ENCODE measurements around the gene SMIM31. TPM values are rescaled to one million over a fixed set of nuclear protein-coding genes. Genes with fewer than 3 reads are reported as not detected.

SMIM31 gene
- polyA plus RNA-seq, 3 donors: not detected

GRCh38 chr4:164731827-164732474, 22.0 kb upstream of the SMIM31 start:
- peak in 2 of 3 donors; percentile 9 to 11 for DNase-seq
- TF ChIP-seq CTCF (IDR thresholded peaks at IDR 0.05): peak; percentile 86

GRCh38 chr4:164734484-164734883, 19.4 kb upstream of the SMIM31 start:
- H3K4me3 Mint-ChIP-seq: no peak overlapping the region
- H3K9me3 ChIP-seq (replicated peaks in 1 of 2; ENCODE audit: control insufficient read depth in 1 of 2, insufficient read depth in 1 of 2, low read length in 2 of 2): no peaks in the 10 kb centered on the region
- no CpG with 5 or more reads among the region's 7 CpGs for WGBS (ENCODE audit: insufficient coverage)
- H4K20me1 ChIP-seq (ENCODE audit: insufficient read depth, low read length): no peaks in the 10 kb centered on the region
- no peak overlapping the region for H3K27ac Mint-ChIP-seq
- no peaks in the 10 kb centered on the region for H3K36me3 ChIP-seq (replicated peaks in 1 of 2; ENCODE audit: control insufficient read depth in 1 of 2, insufficient read depth in 2 of 2, low read length in 2 of 2)
- intact Hi-C loops (cut with micrococcal nuclease): no loop called here
- no peaks in the 10 kb centered on the region for H3K36me3 Mint-ChIP-seq
- no peak overlapping the region for H3K9ac ChIP-seq (ENCODE audit: insufficient read depth, low read length, poor library complexity, severe bottlenecking)
- H3K4me1 Mint-ChIP-seq: peaks cover 5% of the 10 kb centered on the region
- no peaks in the 10 kb centered on the region for H3K79me2 ChIP-seq (ENCODE audit: insufficient read depth, low read length)
- DNase-seq: peak in 2 of 3 donors; percentile 16 to 40
- peaks cover 0 to 5% (median 4%) of the 10 kb centered on the region in 3 donors for H3K27me3 Mint-ChIP-seq (ENCODE audit: low read depth in 3 of 3)
- no peak overlapping the region for H3K27ac ChIP-seq (ENCODE audit: low read depth in 1 of 2, low read length in 2 of 2)
- no peaks in the 10 kb centered on the region for H3K27me3 ChIP-seq (ENCODE audit: control insufficient read depth in 2 of 2, insufficient read depth in 2 of 2, low read length in 2 of 2)
- TF ChIP-seq CTCF (IDR thresholded peaks at IDR 0.05): no peak
- no peaks in the 10 kb centered on the region for H3K4me1 ChIP-seq (ENCODE audit: control insufficient read depth in 1 of 2, insufficient read depth in 2 of 2, low read length in 2 of 2)
- H3K4me2 ChIP-seq (replicated peaks; ENCODE audit: extremely low read depth, low read length, poor library complexity, severe bottlenecking): no peak overlapping the region
- no peak overlapping the region for H2AFZ ChIP-seq (ENCODE audit: insufficient read depth, low read depth, low read length, poor library complexity, severe bottlenecking)
- peaks cover under 1 to 9% (median 4%) of the 10 kb centered on the region in 7 donors for H3K9me3 Mint-ChIP-seq
- H3K4me3 ChIP-seq (replicated peaks in 1 of 3; ENCODE audit: low read depth in 2 of 3, low read length in 3 of 3): no peak overlapping the region

More at GRCh38 chr4:164731827-164732474, 22.0 kb upstream of the SMIM31 start:
- peaks cover 0 to 7% (median 4%) of the 10 kb centered on the region in 7 donors for H3K9me3 Mint-ChIP-seq
- Histone ChIP-seq H3K4me1 (ENCODE audit: control insufficient read depth in 1 of 2, insufficient read depth in 2 of 2, low read length in 2 of 2) (no peaks in the 10 kb centered on the region), H2AFZ (ENCODE audit: insufficient read depth, low read depth, low read length, poor library complexity, severe bottlenecking) (no peak overlapping the region), H3K4me2 (replicated peaks; ENCODE audit: extremely low read depth, low read length, poor library complexity, severe bottlenecking) (no peak overlapping the region), H3K9me3 (replicated peaks in 1 of 2; ENCODE audit: control insufficient read depth in 1 of 2, insufficient read depth in 1 of 2, low read length in 2 of 2) (no peaks in the 10 kb centered on the region), H3K36me3 (replicated peaks in 1 of 2; ENCODE audit: control insufficient read depth in 1 of 2, insufficient read depth in 2 of 2, low read length in 2 of 2) (no peaks in the 10 kb centered on the region), H3K4me3 (replicated peaks in 1 of 3; ENCODE audit: low read depth in 2 of 3, low read length in 3 of 3) (no peak overlapping the region), H3K27ac (ENCODE audit: low read depth in 1 of 2, low read length in 2 of 2) (no peak overlapping the region), H3K9ac (ENCODE audit: insufficient read depth, low read length, poor library complexity, severe bottlenecking) (no peak overlapping the region), H3K79me2 (ENCODE audit: insufficient read depth, low read length) (no peaks in the 10 kb centered on the region), H3K27me3 (ENCODE audit: control insufficient read depth in 2 of 2, insufficient read depth in 2 of 2, low read length in 2 of 2) (no peaks in the 10 kb centered on the region), H4K20me1 (ENCODE audit: insufficient read depth, low read length) (no peaks in the 10 kb centered on the region)
- H3K27ac Mint-ChIP-seq: no peak overlapping the region
- H3K36me3 Mint-ChIP-seq: no peaks in the 10 kb centered on the region
- H3K27me3 Mint-ChIP-seq (ENCODE audit: low read depth in 3 of 3): peaks cover 0 to 8% (median 7%) of the 10 kb centered on the region in 3 donors
- H3K4me1 Mint-ChIP-seq: peaks cover 5% of the 10 kb centered on the region
- WGBS (ENCODE audit: insufficient coverage): 0% methylated on average over 1 of the region's 5 CpGs
- H3K4me3 Mint-ChIP-seq: no peak overlapping the region
- intact Hi-C loops (cut with micrococcal nuclease): no loop called here
